ENCODE results near the gene SLC38A1.

Gene SLC38A1

DNA sequence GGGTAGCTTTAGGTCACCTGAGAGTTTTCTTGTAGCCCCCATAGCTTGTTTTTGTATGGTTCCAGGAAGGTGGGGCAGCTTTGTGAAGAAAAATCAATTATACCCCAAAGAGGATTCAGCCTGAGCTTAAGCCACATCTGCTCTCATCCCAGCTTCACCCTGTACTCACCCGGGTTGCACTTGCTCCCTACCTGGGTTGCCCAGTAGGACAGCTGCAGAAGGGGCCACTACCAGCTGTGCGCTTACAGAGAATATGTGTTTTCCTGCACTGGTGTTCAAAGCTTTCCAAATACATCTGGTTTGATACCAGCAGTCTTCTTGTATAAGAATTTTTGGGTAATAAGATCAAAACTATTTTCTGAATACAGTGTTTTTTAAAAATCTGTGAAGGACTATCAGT, 3.0 kb upstream of the SLC38A1 start:
- no peak for TF ChIP-seq TAF1 (IDR thresholded peaks at IDR 0.05; ENCODE audit: borderline replicate concordance, insufficient read depth, low read length)
- no peak for TF ChIP-seq SIN3A (IDR thresholded peaks at IDR 0.05; ENCODE audit: borderline replicate concordance, insufficient read depth, low read length)
- TF ChIP-seq, protein P1, sequence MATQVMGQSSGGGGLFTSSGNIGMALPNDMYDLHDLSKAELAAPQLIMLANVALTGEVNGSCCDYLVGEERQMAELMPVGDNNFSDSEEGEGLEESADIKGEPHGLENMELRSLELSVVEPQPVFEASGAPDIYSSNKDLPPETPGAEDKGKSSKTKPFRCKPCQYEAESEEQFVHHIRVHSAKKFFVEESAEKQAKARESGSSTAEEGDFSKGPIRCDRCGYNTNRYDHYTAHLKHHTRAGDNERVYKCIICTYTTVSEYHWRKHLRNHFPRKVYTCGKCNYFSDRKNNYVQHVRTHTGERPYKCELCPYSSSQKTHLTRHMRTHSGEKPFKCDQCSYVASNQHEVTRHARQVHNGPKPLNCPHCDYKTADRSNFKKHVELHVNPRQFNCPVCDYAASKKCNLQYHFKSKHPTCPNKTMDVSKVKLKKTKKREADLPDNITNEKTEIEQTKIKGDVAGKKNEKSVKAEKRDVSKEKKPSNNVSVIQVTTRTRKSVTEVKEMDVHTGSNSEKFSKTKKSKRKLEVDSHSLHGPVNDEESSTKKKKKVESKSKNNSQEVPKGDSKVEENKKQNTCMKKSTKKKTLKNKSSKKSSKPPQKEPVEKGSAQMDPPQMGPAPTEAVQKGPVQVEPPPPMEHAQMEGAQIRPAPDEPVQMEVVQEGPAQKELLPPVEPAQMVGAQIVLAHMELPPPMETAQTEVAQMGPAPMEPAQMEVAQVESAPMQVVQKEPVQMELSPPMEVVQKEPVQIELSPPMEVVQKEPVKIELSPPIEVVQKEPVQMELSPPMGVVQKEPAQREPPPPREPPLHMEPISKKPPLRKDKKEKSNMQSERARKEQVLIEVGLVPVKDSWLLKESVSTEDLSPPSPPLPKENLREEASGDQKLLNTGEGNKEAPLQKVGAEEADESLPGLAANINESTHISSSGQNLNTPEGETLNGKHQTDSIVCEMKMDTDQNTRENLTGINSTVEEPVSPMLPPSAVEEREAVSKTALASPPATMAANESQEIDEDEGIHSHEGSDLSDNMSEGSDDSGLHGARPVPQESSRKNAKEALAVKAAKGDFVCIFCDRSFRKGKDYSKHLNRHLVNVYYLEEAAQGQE (IDR thresholded peaks at IDR 0.05; ENCODE audit: insufficient read depth in 1 of 2, low read depth in 2 of 2, low read length in 2 of 2): no peak
- TF ChIP-seq FOXP2 (optimal IDR thresholded peaks at IDR 0.05; ENCODE audit: borderline replicate concordance, extremely low read depth, extremely low read length, insufficient read depth): no peak
- TF ChIP-seq POLR2AphosphoS5 (IDR thresholded peaks at IDR 0.05; ENCODE audit: low read depth, low read length): no peak

DNA sequence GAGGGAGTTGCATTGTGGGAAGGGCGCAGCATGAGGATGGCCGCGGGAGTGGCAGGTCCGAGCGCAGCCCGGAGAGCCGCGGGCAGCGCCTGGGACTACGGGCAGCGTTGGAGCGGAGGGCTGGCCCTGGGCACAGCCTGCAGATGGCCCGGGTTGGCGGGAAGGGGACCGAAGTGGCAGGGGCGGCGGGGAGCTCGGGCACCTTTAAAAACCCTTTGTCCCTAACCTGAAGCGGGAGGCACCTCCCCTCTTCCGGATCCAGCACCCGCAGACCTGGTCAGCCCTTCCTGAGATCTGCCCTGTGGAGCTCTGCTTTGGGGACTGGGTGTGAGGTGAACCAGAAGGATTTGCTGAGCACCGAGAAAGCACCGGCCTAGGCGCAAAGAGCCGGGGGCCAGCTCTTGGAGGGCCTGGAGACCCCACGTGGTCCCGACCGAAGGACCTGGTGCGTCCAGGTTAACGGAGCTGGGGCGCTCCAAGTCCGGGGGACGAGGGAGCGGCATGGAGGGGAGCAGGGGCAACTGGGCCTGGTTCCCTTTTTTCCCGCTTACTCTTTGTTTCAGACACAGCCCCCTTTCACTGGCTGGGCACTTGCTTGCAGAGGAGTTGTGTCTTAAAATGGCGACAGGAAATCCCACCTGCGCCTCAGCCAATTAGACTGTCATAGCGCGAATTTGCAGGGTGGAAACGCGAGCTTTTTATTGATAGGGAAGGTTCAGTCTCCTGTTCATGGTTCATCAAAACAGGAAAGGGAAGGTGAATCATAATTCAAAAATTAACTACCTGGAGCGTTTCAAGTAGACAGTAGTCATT, 792 bp upstream of the SLC38A1 start:
- TF ChIP-seq TAF1 (IDR thresholded peaks at IDR 0.05; ENCODE audit: borderline replicate concordance, insufficient read depth, low read length) (no peak), SIN3A (IDR thresholded peaks at IDR 0.05; ENCODE audit: borderline replicate concordance, insufficient read depth, low read length) (no peak), POLR2AphosphoS5 (IDR thresholded peaks at IDR 0.05; ENCODE audit: low read depth, low read length) (no peak), FOXP2 (optimal IDR thresholded peaks at IDR 0.05; ENCODE audit: borderline replicate concordance, extremely low read depth, extremely low read length, insufficient read depth) (no peak)
- TF ChIP-seq, protein P1 (IDR thresholded peaks at IDR 0.05; ENCODE audit: insufficient read depth in 1 of 2, low read depth in 2 of 2, low read length in 2 of 2): no peak

- TF ChIP-seq TAF1 (IDR thresholded peaks at IDR 0.05; ENCODE audit: borderline replicate concordance, insufficient read depth, low read length): no peak
- no peak for TF ChIP-seq POLR2AphosphoS5 (IDR thresholded peaks at IDR 0.05; ENCODE audit: low read depth, low read length)
- TF ChIP-seq, protein P1 (IDR thresholded peaks at IDR 0.05; ENCODE audit: insufficient read depth in 1 of 2, low read depth in 2 of 2, low read length in 2 of 2): no peak
- no peak for TF ChIP-seq SIN3A (IDR thresholded peaks at IDR 0.05; ENCODE audit: borderline replicate concordance, insufficient read depth, low read length)
- TF ChIP-seq FOXP2 (optimal IDR thresholded peaks at IDR 0.05; ENCODE audit: borderline replicate concordance, extremely low read depth, extremely low read length, insufficient read depth): no peak
These were observed 839 bp downstream of the SLC38A1 start for GRCh38 chr12:46267825-46268582.

- TF ChIP-seq FOXP2 (optimal IDR thresholded peaks at IDR 0.05; ENCODE audit: borderline replicate concordance, extremely low read depth, extremely low read length, insufficient read depth) (no peak), POLR2AphosphoS5 (IDR thresholded peaks at IDR 0.05; ENCODE audit: low read depth, low read length) (no peak), TAF1 (IDR thresholded peaks at IDR 0.05; ENCODE audit: borderline replicate concordance, insufficient read depth, low read length) (no peak), SIN3A (IDR thresholded peaks at IDR 0.05; ENCODE audit: borderline replicate concordance, insufficient read depth, low read length) (no peak)
- TF ChIP-seq, protein P1 (IDR thresholded peaks at IDR 0.05; ENCODE audit: insufficient read depth in 1 of 2, low read depth in 2 of 2, low read length in 2 of 2): no peak
These were observed 1.3 kb downstream of the SLC38A1 start for GRCh38 chr12:46267575-46267824.
